Activated gamma-delta T cell treated with anti-CD3 and anti-CD28 coated beads, Interleukin-2, amount 50 U/mL, for 16 hours (primary cell): Measurements from ENCODE around the gene GALNT16.

Experiments used
- DNase-seq: peaks from one replicate; pipeline ENCODE4 v3.0.0-alpha.2; 2020; ENCODE audit warnings: low read depth

GALNT16 gene

DNA sequence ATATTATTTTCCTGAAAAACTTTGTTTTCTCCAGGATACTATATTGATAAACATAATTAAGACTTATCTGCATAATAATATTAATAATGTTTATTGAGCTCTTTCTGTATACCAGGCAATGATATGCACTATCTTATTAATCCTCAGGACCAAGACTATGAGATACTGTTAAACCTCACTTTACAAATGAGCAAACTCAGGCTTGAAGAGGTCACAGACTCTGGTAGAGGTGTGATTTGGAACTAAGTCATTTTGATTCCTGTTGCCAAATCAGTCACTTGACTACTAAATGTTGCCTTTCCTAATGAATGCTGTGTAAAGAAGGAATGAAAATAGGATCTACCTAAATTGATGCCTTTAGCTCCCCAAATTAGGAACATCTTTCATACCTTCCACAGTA is 145.8 kb downstream of the GALNT16 start:
- DNase-seq = no peak
